GM12892 (cell line): ENCODE results near the gene ZNF467.

ENCODE experiments used
- POLR2A ChIP-seq: IDR thresholded peaks from 2 replicates; pipeline ENCODE4 v1.6.1; 2011; ENCODE audit warnings: low read depth, low read length, control low read depth
- POLR2AphosphoS5 ChIP-seq: IDR thresholded peaks from 2 replicates; pipeline ENCODE4 v1.6.1; 2011; ENCODE audit warnings: low read depth, low read length, control low read depth
- TAF1 ChIP-seq: IDR thresholded peaks from 2 replicates; pipeline ENCODE4 v1.6.1; 2011; ENCODE audit warnings: low read depth, mild to moderate bottlenecking, control low read depth, low read length, borderline replicate concordance

DNA sequence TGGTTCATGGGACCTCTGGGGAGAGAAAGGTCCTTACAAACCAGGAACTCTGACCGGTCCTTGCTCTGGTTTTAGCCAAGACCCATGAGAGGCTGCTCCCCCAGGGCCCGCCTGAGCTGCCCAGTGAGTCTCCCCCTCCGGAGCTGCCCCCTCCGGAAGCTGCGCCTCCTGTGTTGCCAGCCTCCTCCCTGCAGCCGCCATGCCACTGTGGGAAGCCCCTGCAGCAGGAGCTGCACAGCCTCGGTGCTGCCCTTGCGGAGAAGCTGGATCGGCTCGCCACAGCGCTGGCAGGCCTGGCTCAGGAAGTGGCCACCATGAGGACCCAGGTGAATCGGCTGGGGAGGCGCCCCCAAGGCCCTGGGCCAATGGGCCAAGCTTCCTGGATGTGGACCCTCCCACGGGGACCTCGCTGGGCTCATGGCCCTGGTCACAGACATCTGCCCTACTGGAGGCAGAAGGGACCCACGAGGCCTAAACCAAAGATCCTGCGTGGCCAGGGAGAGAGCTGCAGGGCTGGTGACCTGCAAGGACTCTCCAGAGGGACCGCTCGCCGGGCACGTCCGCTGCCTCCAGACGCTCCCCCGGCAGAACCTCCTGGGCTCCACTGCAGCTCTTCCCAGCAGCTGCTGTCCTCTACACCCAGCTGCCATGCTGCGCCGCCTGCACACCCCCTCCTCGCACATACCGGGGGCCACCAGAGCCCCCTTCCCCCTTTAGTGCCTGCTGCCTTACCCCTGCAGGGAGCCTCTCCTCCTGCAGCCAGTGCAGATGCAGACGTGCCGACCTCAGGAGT, 40.1 kb downstream of the ZNF467 start:
- TF ChIP-seq POLR2A (no peak), POLR2AphosphoS5 (no peak), TAF1 (no peak)
